ENCODE data around the gene COL6A6.

GRCh38 chr3:130509008-130509407 is 8.0 kb upstream of the COL6A6 start:
- TF ChIP-seq CTCF (IDR thresholded peaks at IDR 0.05; ENCODE audit: insufficient read depth, low read length, poor library complexity, severe bottlenecking) (no peak), EZH2phosphoT487 (conservative IDR thresholded peaks at IDR 0.05; ENCODE audit: low read length) (no peak)

Measured in SU-DHL-6 (cell line).